Activated T-helper 9 cell treated with anti-CD3 and anti-CD28 coated beads, Interleukin-2, amount 50 U/mL, for 16 hours (primary cell): ENCODE measurements around the gene BTF3L4.

Source experiments
- DNase-seq: peaks from one replicate; pipeline ENCODE4 v3.0.0-alpha.2; 2020; ENCODE audit warnings: low read depth

BTF3L4 gene

GRCh38 chr1:52123622-52124021, 67.5 kb downstream of the BTF3L4 start:
- DNase-seq = no peak

GRCh38 chr1:52125736-52126359, 69.8 kb downstream of the BTF3L4 start:
- DNase-seq = no peak

GRCh38 chr1:52127181-52128180, 71.4 kb downstream of the BTF3L4 start:
- DNase-seq = no peak

GRCh38 chr1:52139817-52140540, 83.9 kb downstream of the BTF3L4 start:
- peak; percentile 6 for DNase-seq
